Endodermal cell (in vitro differentiated cells): ENCODE measurements around the gene PRKCE. TPM values are rescaled to one million over a fixed set of nuclear protein-coding genes. Genes with fewer than 3 reads are reported as not detected.
"Not testable (repeated sequence)": the region's sequence is repeated elsewhere in the genome, so short reads cannot be mapped to it uniquely, and the experiment has no call there.

Source experiments
- DNase-seq: peaks from one replicate; pipeline ENCODE4 v3.0.0-alpha.2; 2017
- H3K27ac ChIP-seq: 2 replicates; pipeline ENCODE4 v1.5.1; 2013; ENCODE audit warnings: mild to moderate bottlenecking, low read depth, low read length, moderate library complexity
- H3K27me3 ChIP-seq: 2 replicates; pipeline ENCODE4 v1.6.1; 2013; ENCODE audit warnings: mild to moderate bottlenecking, low read length, moderate library complexity; ENCODE audit not compliant: insufficient read depth, control insufficient read depth, poor library complexity, severe bottlenecking
- H3K36me3 ChIP-seq: 2 replicates; pipeline ENCODE4 v1.7.0; 2013; ENCODE audit warnings: mild to moderate bottlenecking, low read length, moderate library complexity; ENCODE audit not compliant: control insufficient read depth, insufficient read depth
- H3K4me1 ChIP-seq: one replicate; pipeline ENCODE4 v1.7.0; 2013; ENCODE audit warnings: low read length; ENCODE audit not compliant: control insufficient read depth, insufficient read depth
- H3K4me3 ChIP-seq: 2 replicates; pipeline ENCODE4 v1.5.1; 2013; ENCODE audit warnings: mild to moderate bottlenecking, low read length, moderate library complexity
- H3K9ac ChIP-seq: 2 replicates; pipeline ENCODE4 v1.6.1; 2013; ENCODE audit warnings: mild to moderate bottlenecking, low read length, moderate library complexity; ENCODE audit not compliant: poor library complexity, severe bottlenecking; ENCODE audit errors: extremely low read depth
- H3K9me3 ChIP-seq: 2 replicates; pipeline ENCODE4 v1.6.1; 2013; ENCODE audit warnings: mild to moderate bottlenecking, low read length, moderate library complexity; ENCODE audit not compliant: control insufficient read depth
- H3K27ac Mint-ChIP-seq: 2 replicates; pipeline ENCODE4 v1.8.0; 2020; ENCODE audit warnings: mixed read lengths
- H3K27me3 Mint-ChIP-seq: 2 replicates; pipeline ENCODE4 v1.8.0; 2021; ENCODE audit warnings: mild to moderate bottlenecking, mixed read lengths; ENCODE audit not compliant: insufficient read depth
- H3K36me3 Mint-ChIP-seq: 2 replicates; pipeline ENCODE4 v1.8.0; 2020; ENCODE audit warnings: low read depth, mixed read lengths
- H3K4me1 Mint-ChIP-seq: 2 replicates; pipeline ENCODE4 v1.8.0; 2020; ENCODE audit warnings: mixed read lengths
- H3K4me3 Mint-ChIP-seq: 2 replicates; pipeline ENCODE4 v1.8.0; 2020; ENCODE audit warnings: mild to moderate bottlenecking, moderate library complexity, mixed read lengths
- H3K9me3 Mint-ChIP-seq: 2 replicates; pipeline ENCODE4 v1.8.0; 2020; ENCODE audit warnings: mild to moderate bottlenecking, mixed read lengths
- WGBS, 2 experiments: methylation state at CpG; one replicate each; pipeline versions ENCODE4 v1.1.5 to v1.1.7; 2013; ENCODE audit warnings: missing lambda C conversion rate in 2 of 2, mixed read lengths in 1 of 2; ENCODE audit not compliant: insufficient coverage in 1 of 2, insufficient read length in 1 of 2; 5-methylcytosine and 5-hydroxymethylcytosine counted together
- total RNA-seq, 2 donors: library from RNA; stranded (reverse); fragmentation: NEBNext Ultra II Directional in 1 of 2; extraction: Animal tissue kit (Norgen Biotek cat#: 25700) in 1 of 2; gene quantifications; 2 replicates in 1 of 2; 3 replicates in 1 of 2; pipeline ENCODE4 v1.2.1, GENCODE V29; 2021
- TF ChIP-seq, protein P1 (sequence below): fragments of 200-600 bp; sonication (generic); conservative IDR thresholded peaks from 2 replicates; pipeline ENCODE4 v1.5.0; 2021; ENCODE audit warnings: antibody characterized with exemption, mild to moderate bottlenecking

Gene PRKCE
- total RNA-seq, 2 donors from 2014 or later, result 1.4 to 1.7 TPM

DNA sequence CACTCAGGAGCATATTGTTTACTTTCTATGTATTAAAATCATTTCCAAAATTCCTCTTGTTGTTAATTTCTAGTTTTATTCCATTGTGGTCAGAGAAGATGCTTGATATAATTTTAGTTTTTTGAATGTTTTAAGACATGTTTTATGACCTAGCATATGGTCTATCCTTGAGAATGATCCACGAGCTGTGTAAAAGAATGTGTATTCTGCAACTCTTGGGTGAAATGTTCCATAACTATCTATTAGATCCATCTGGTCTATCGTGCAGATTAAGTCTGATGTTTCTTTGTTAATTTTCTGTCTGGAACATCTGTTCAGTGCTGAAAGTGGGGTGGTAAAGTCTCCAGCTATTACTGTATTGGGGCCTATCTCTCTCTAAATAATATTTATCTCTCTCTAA is 562.4 kb downstream of the PRKCE start:
- TF ChIP-seq, protein P1, sequence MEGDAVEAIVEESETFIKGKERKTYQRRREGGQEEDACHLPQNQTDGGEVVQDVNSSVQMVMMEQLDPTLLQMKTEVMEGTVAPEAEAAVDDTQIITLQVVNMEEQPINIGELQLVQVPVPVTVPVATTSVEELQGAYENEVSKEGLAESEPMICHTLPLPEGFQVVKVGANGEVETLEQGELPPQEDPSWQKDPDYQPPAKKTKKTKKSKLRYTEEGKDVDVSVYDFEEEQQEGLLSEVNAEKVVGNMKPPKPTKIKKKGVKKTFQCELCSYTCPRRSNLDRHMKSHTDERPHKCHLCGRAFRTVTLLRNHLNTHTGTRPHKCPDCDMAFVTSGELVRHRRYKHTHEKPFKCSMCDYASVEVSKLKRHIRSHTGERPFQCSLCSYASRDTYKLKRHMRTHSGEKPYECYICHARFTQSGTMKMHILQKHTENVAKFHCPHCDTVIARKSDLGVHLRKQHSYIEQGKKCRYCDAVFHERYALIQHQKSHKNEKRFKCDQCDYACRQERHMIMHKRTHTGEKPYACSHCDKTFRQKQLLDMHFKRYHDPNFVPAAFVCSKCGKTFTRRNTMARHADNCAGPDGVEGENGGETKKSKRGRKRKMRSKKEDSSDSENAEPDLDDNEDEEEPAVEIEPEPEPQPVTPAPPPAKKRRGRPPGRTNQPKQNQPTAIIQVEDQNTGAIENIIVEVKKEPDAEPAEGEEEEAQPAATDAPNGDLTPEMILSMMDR, result no peak
- H3K27ac Mint-ChIP-seq, result no peak overlapping the region
- DNase-seq, result no peak
- no peaks in the 10 kb centered on the region for H3K4me1 ChIP-seq
- no peaks in the 10 kb centered on the region for H3K27me3 ChIP-seq
- WGBS, 2 experiments, result 81% methylated on average over 1 of the region's 2 CpGs; no CpG with 5 or more reads in 1 of the 2 experiments
- H3K9me3 Mint-ChIP-seq, result peaks cover 49% of the 10 kb centered on the region
- no peak overlapping the region for H3K9ac ChIP-seq
- no peaks in the 10 kb centered on the region for H3K36me3 ChIP-seq
- H3K4me1 Mint-ChIP-seq, result no peaks in the 10 kb centered on the region
- no peak overlapping the region for H3K4me3 Mint-ChIP-seq
- peaks cover 3% of the 10 kb centered on the region for H3K36me3 Mint-ChIP-seq
- peaks cover 29% of the 10 kb centered on the region for H3K9me3 ChIP-seq
- no peak overlapping the region for H3K27ac ChIP-seq
- H3K4me3 ChIP-seq, result no peak overlapping the region
- H3K27me3 Mint-ChIP-seq, result peaks cover 2% of the 10 kb centered on the region

DNA sequence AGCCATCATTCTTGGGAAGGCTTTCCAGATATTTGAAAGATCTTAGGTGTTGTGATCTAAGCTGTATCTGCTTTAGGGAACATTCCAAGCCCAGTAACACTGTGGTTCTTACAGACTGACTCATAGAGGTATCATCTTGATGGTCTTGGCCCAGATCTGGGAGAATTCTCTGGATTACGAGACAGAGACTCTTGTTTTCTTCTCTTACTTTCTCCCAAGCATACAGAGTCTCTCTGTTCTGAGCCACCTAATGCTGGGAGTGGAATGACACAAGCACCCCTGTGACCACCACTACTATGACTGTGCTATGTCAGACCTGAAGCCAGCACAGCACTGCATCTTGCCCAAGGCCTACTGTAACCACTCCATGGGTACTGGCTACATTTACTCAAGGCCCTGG is 564.7 kb downstream of the PRKCE start:
- Histone ChIP-seq H3K27me3 (no peaks in the 10 kb centered on the region), H3K9me3 (peaks cover 26% of the 10 kb centered on the region), H3K4me1 (no peaks in the 10 kb centered on the region), H3K4me3 (no peak overlapping the region), H3K9ac (no peak overlapping the region), H3K27ac (no peak overlapping the region), H3K36me3 (no peaks in the 10 kb centered on the region)
- no peak for DNase-seq
- H3K4me1 Mint-ChIP-seq, result no peaks in the 10 kb centered on the region
- no peak overlapping the region for H3K27ac Mint-ChIP-seq
- TF ChIP-seq, protein P1, result no peak
- H3K36me3 Mint-ChIP-seq, result peaks cover 3% of the 10 kb centered on the region
- no CpG with 5 or more reads among the region's 1 CpG for WGBS, 2 experiments
- H3K9me3 Mint-ChIP-seq, result peaks cover 40% of the 10 kb centered on the region
- no peak overlapping the region for H3K4me3 Mint-ChIP-seq
- H3K27me3 Mint-ChIP-seq, result peaks cover 11% of the 10 kb centered on the region

DNA sequence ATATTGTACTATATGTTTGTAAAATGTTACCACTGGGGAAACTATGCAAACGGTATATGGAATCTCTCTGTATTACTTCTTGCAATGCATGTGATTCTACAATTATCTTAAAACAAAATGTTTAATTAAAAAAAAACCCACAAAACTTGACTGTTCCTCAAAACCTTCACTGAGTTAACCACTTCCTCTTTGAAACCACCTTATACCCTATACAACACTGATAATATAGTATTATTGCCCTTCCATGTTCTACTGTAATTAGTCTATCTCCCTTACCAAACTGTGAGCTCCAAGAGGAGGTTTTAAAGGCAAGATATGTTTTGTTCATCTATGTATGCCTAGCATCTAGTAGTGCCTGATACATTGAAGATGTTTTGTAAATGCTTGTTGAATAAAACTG is 572.0 kb downstream of the PRKCE start:
- not testable (repeated sequence) for H3K27ac ChIP-seq, DNase-seq, H3K36me3 ChIP-seq, H3K4me1 ChIP-seq, H3K4me3 Mint-ChIP-seq, H3K27ac Mint-ChIP-seq, H3K9ac ChIP-seq, H3K36me3 Mint-ChIP-seq, H3K27me3 ChIP-seq, H3K4me3 ChIP-seq
- Mint-ChIP-seq H3K4me1 (peaks cover 23% of the 10 kb centered on the region), H3K9me3 (peaks cover 32% of the 10 kb centered on the region), H3K27me3 (peaks cover 14% of the 10 kb centered on the region)
- peaks cover 15% of the 10 kb centered on the region for H3K9me3 ChIP-seq
- WGBS, 2 experiments, result 86% methylated on average over 1 of the region's 1 CpG; no CpG with 5 or more reads in 1 of the 2 experiments

DNA sequence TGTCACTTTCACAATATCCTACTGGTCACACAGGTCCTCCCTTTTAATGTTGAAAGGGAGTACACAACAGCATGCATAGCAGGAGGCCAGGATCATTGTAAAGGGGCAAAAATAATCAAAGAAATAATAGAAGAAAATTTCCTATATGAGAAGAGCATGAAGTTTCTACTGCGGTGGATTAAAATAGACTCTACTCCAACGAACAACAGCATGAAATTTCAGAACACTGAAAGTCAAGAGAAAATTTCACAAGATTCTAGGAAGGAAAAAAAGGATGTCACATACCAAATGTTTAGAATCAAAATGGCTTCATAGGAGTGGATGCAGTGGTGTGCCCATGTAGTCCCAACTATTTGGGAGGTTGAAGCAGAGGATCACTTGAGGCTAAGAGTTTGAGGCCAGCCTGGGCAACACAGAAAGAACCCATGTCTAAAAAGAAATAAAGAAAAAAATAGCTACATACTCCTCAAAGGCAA is 573.7 kb downstream of the PRKCE start:
- H3K9me3 ChIP-seq, result peaks cover 8% of the 10 kb centered on the region
- Mint-ChIP-seq H3K4me1 (peaks cover 39% of the 10 kb centered on the region), H3K36me3 (no peaks in the 10 kb centered on the region), H3K27me3 (peaks cover 10% of the 10 kb centered on the region), H3K9me3 (peaks cover 23% of the 10 kb centered on the region), H3K4me3 (no peak overlapping the region), H3K27ac (no peak overlapping the region)
- no peaks in the 10 kb centered on the region for H3K27me3 ChIP-seq
- TF ChIP-seq, protein P1, result no peak
- no peak overlapping the region for H3K27ac ChIP-seq
- no peaks in the 10 kb centered on the region for H3K36me3 ChIP-seq
- no peak overlapping the region for H3K4me3 ChIP-seq
- WGBS, 2 experiments, result 100% methylated on average over 2 of the region's 2 CpGs; no CpG with 5 or more reads in 1 of the 2 experiments
- no peak for DNase-seq
- peaks cover 14% of the 10 kb centered on the region for H3K4me1 ChIP-seq
- no peak overlapping the region for H3K9ac ChIP-seq
